HG02623 (cell line): ENCODE measurements around the gene UBXN7.
"Not testable (repeated sequence)": the region's sequence is repeated elsewhere in the genome, so short reads cannot be mapped to it uniquely, and the experiment has no call there.

Experiments used
- ATAC-seq: cut with Tn5 transposase; IDR thresholded peaks from one replicate; pipeline ENCODE4 v1.9.1; 2021; ENCODE audit warnings: moderate library complexity; ENCODE audit not compliant: unreplicated experiment

UBXN7 gene

GRCh38 chr3:196321162-196321561 lies 111.1 kb downstream of the UBXN7 start:
- no peak for ATAC-seq

DNA sequence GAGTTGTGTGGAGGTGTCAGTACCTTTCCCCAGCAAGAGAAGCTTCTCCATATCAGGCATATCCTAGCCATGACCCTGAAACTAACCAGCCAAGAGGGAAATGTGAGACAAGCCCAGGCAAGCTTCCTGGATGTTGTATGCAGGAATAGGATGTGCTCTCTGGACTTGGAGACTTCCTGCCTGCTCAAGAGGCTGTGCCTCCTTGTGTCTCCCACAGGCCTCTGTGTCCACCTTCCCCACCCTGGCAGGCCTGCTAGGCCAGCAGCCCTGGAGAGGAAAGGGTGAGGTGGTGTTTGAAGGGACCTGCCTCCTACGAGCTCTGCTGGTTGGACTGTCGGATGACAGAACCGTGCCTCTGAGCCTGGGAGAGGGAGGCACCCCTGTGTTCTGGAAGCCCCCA lies 112.1 kb downstream of the UBXN7 start:
- ATAC-seq, result no peak

DNA sequence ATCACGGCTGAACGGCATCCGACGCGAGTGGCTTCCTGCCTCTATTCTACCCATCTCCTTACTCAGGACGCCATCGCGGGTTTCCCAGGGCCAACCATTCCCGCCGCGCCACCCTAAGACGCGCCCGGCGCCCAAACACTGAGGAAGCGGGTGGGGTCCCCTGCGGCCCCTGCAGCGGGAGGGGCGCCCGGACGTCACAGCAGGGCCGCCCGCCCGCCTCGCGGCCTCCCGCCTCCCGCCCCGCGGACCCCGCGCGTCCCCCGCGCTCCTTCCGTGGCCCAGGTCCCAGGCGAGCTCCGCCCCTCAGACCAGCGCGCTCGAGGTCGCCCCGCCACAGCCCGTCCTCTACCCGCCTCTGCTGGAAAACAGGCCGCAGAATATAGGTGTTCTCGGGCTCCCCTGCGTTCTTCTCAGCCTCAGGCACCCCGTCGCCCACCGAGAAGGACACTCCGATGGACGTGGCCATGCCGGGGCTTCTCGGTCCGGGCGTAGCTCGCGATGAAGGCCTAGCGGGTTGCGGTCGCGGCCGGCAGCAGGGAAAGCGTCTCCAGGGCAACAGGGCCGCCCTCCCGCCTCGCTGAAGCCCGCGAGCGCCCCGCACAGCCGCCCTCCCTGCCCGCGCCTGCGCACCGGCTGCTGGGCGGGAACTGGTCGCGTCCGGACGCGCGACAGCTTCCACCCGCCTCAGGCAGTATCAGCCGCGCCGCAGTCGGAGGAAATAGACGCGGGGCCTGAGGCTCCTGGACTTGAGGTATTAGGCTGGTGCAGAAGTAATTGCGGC lies 114.3 kb downstream of the UBXN7 start, which contains the start of gene DYNLT2B:
Gene DYNLT2B, minus strand, starts transcription at position 554 of the 781 bp plus-strand sequence. Its CDS starts 88 bp downstream, at position 466.
- peak; percentile 85 for ATAC-seq

GRCh38 chr3:196316799-196317686 lies 115.2 kb downstream of the UBXN7 start:
- ATAC-seq, result not testable (repeated sequence)

DNA sequence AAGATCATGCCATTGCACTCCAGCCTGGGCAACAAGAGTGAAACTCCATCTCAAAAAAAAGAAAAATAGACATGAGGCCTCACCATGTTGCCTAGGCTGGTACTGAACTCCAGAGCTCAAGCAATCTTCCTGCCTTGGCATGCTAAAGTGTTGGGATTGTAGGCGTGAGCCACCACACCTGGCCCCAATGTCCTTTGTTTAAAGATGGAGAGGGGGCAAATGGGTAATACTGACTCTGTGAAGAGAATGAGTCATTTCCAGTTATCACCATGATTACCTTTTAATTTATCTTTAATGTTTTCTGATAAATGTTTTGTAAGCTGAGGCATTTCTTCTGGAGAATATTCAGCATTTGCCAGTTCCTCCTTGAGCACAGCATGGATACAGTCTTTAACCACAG lies 116.4 kb downstream of the UBXN7 start:
- no peak for ATAC-seq

DNA sequence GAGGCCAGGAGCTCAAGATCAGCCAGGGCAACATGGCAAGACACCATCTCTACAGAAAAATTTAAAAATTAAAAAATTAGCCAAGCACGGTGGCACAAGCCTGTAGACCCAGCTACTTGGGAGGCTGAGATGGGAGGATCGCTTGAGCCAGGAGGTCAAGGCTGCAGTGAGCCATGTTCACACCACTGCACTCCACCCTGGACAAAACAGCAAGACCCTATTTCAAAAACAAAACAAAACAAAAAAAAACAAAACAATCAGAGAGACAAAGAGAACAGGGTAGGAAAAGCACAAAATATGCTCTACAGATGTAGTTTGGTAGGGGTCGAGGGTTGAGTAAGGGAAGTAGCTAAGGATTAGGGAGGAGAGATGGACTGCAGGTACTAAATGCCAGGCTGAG lies 117.6 kb downstream of the UBXN7 start:
- no peak for ATAC-seq

GRCh38 chr3:196314086-196314485 lies 118.1 kb downstream of the UBXN7 start:
- not testable (repeated sequence) for ATAC-seq

DNA sequence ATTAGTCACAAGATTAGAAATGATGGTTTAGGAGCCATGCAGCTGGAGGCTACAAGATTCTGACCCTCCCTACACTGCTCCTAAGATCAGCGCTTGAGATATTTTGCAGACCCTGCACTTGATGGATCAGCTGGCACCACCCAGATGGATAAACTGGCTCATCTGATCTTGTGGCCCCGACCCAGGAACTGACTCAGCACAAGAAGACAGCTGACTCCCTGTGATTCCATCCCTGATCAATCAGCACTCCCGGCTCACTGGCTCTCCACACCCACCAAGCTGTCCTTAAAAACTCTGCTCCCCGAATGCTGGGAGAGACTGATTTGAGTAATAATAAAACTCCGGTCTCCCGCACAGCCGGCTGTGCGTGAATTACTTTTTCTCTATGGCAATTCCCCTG lies 129.3 kb downstream of the UBXN7 start:
- ATAC-seq, result not testable (repeated sequence)

DNA sequence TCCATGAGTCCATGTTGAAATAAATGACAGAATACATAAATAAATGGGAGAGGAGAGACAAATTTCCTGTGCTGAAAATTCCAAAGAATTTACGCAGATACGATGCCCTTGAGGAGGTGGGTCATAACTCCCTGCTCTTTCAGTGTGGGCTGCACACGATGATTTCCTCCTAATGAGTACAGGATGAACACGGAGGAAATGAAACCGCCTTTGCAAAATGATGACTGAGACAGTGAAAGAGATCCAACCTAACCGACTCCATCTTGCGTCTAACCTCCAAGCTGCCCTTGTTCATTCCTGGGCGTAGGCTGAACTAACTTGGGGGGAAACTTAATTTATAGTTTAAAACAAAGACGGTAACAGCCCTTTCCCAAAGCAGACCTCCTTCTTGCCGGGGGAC lies 129.7 kb downstream of the UBXN7 start:
- not testable (repeated sequence) for ATAC-seq

GRCh38 chr3:196298521-196298920 lies 133.7 kb downstream of the UBXN7 start:
- no peak for ATAC-seq
